Stimulated activated naive B cell treated with anti-CD40 and anti-IgM and Interleukin-4, amounts not matched to agents 10 μg/mL and 1 μg/mL and 100 μg/mL, for 72 hours (primary cell): ENCODE results near the gene TPM4.
"Not testable (repeated sequence)": the region's sequence is repeated elsewhere in the genome, so short reads cannot be mapped to it uniquely, and the experiment has no call there.

ENCODE experiments used
- ATAC-seq, 2 donors: fragments of 150-1000 bp; cut with Tn5 transposase; replicated peaks; 2 replicates each; pipeline ENCODE4 v1.10.0; 2021; ENCODE audit warnings: moderate library complexity in 1 of 2
- DNase-seq: peaks from one replicate; pipeline ENCODE4 v3.0.0; 2021
- H3K27ac Mint-ChIP-seq: one replicate; pipeline ENCODE4 v1.8.0; 2022; ENCODE audit warnings: mild to moderate bottlenecking, mixed read lengths
- H3K27me3 Mint-ChIP-seq, 2 donors: one replicate each; pipeline ENCODE4 v1.8.0; 2022; ENCODE audit warnings: mixed read lengths in 2 of 2
- H3K36me3 Mint-ChIP-seq, 2 donors: one replicate each; pipeline ENCODE4 v1.8.0; 2022; ENCODE audit warnings: mixed read lengths in 2 of 2, mild to moderate bottlenecking in 1 of 2
- H3K4me1 Mint-ChIP-seq, 2 donors: one replicate each; pipeline ENCODE4 v1.8.0; 2022; ENCODE audit warnings: mixed read lengths in 2 of 2, mild to moderate bottlenecking in 1 of 2
- H3K4me3 Mint-ChIP-seq, 2 donors: one replicate each; pipeline ENCODE4 v1.8.0; 2022; ENCODE audit warnings: mild to moderate bottlenecking in 2 of 2, mixed read lengths in 2 of 2, moderate library complexity in 1 of 2
- H3K9me3 Mint-ChIP-seq, 2 donors: one replicate each; pipeline ENCODE4 v1.8.0; 2022; ENCODE audit warnings: mixed read lengths in 2 of 2, mild to moderate bottlenecking in 1 of 2

TPM4 gene

GRCh38 chr19:16073481-16073880, 2.8 kb upstream of the TPM4 start:
- no peak overlapping the region for H3K4me3 Mint-ChIP-seq
- no peak overlapping the region for H3K27ac Mint-ChIP-seq
- DNase-seq (no peak), ATAC-seq (no peak)
- peaks cover 12 to 13% of the 10 kb centered on the region in 2 donors for H3K36me3 Mint-ChIP-seq
- peaks cover 19 to 38% of the 10 kb centered on the region in 2 donors for H3K4me1 Mint-ChIP-seq
- no peaks in the 10 kb centered on the region for H3K9me3 Mint-ChIP-seq
- H3K27me3 Mint-ChIP-seq, result no peaks in the 10 kb centered on the region

- DNase-seq, result no peak
- ATAC-seq, result no peak
- Mint-ChIP-seq H3K36me3 (peaks cover 17 to 18% of the 10 kb centered on the region in 2 donors), H3K4me1 (peaks cover 20 to 43% of the 10 kb centered on the region in 2 donors), H3K4me3 (no peak overlapping the region), H3K27ac (peak overlapping the region; percentile 83), H3K27me3 (no peaks in the 10 kb centered on the region), H3K9me3 (no peaks in the 10 kb centered on the region)
These were observed 2.3 kb upstream of the TPM4 start for GRCh38 chr19:16073988-16074387.

- H3K4me1 Mint-ChIP-seq, result peaks cover 25 to 50% of the 10 kb centered on the region in 2 donors
- no peak for ATAC-seq
- H3K36me3 Mint-ChIP-seq, result peaks cover 22 to 25% of the 10 kb centered on the region in 2 donors
- H3K27ac Mint-ChIP-seq, result peak overlapping the region; percentile 99
- H3K9me3 Mint-ChIP-seq, result no peaks in the 10 kb centered on the region
- DNase-seq, result no peak
- no peaks in the 10 kb centered on the region for H3K27me3 Mint-ChIP-seq
- peak overlapping the region; percentile 91 to 97 for H3K4me3 Mint-ChIP-seq
These were observed 1.6 kb upstream of the TPM4 start for GRCh38 chr19:16074488-16075365.

DNA sequence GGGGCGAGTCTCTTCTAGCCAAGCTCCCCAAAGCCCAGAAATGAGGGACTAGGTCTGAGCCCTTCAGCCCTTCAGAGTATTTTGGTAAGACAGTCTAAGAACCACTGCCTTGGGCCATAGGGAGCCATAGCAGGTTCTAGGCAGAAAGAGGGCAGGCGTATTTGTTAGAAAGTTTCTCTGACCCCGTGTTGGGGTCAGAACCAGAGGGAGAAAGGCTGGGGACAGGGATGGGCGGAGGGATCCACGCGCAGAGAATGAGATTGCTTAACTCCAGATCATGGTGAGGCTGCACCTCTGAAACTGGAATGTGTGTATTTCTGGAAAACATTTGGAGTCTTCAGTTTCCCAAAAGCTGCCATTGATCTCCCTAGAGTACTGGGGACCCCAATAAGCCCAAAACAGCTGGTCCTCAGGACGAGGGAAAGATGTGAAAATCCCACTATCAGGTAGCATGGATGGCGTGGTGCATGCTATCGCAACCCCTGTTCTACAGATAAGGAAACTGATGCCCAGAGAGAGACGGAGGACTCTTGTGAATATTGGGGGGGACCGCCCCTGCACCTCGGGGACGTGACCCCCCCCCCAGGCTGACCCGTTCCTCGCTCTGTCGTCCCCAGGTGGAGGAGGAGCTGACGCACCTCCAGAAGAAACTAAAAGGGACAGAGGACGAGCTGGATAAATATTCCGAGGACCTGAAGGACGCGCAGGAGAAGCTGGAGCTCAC, 703 bp upstream of the TPM4 start:
- Mint-ChIP-seq H3K27ac (peak overlapping the region; percentile 99), H3K27me3 (no peaks in the 10 kb centered on the region), H3K4me1 (peaks cover 28 to 59% of the 10 kb centered on the region in 2 donors), H3K9me3 (no peaks in the 10 kb centered on the region), H3K4me3 (peak overlapping the region; percentile 91 to 97), H3K36me3 (peaks cover 27 to 31% of the 10 kb centered on the region in 2 donors)
- peak in 1 of 2 donors; percentile 2 for ATAC-seq
- DNase-seq, result no peak

DNA sequence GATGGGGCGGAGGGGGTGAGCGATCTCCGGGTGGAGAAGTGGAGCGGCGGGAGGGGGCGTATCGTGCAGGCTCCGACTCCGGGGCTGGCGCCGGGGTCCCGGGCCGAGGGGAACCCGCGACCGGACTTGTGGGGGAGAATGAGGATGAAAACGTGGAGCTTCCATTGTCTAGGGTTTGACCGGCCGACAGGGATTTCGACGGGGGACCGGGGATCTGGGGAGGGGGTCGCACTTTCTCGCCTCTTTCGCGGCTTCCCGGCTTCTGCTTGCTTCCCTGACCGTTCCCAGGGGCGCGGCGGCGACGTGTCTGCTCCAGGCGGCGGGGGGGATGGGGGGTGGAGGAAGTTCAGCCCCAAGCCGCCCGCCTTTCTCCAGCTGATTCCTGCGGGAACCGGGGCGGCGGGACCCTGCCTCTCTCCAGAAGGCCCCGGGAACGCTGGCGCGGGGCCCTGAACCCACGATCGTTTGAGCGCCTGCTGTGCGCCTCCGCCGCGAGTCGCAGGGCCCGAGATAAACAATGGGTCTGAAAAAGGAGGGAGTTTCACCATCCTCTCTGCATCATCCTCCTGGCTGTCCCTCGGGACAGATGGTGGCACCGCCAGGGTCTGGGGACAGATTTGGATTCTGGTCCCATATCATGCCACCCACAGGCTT, 790 bp downstream of the TPM4 start:
- ATAC-seq, result peak in 1 of 2 donors; percentile 5
- peaks cover 34 to 74% of the 10 kb centered on the region in 2 donors for H3K4me1 Mint-ChIP-seq
- peak overlapping the region; percentile 99 for H3K27ac Mint-ChIP-seq
- peaks cover 40 to 44% of the 10 kb centered on the region in 2 donors for H3K36me3 Mint-ChIP-seq
- no peaks in the 10 kb centered on the region for H3K27me3 Mint-ChIP-seq
- peak overlapping the region; percentile 91 to 97 for H3K4me3 Mint-ChIP-seq
- DNase-seq, result peak; percentile 27
- no peaks in the 10 kb centered on the region for H3K9me3 Mint-ChIP-seq

DNA sequence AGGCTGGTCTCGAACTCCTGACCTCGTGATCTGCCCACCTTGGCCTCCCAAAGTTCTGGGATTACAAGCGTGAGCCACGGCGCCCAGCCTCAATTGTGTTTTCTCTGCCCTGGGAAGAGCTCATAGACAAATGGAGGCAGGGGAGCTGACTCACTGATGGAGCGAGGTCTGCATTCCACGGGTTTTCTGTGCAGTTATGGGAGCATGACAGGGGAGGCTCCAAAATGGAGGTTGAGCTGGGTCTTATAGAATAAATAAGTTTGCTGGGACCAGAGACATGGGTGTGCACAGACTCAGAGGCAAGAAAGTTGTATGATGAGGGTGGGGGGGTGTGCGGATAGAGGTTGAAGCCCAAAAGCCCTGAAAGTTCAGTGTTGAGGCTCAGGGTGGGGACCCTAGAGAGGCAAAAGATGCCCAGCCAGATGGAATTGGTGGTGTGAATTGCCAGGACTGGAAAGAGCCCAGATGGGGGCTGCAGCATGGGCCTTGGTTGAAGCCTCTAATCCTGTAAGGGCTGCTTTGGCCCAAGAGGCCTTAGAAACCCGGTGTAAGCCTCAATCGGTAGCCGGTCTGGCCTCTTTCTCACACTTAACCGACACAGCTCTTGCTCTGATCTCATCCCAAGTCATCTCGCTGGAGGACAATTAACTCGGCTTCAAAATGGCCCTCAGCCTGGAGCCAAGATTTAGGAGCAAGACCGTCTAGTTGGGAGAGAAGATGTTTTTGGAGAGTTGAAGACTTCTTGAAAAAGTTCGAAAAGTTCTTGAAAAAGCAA, 1.9 kb downstream of the TPM4 start:
- Mint-ChIP-seq H3K9me3 (no peaks in the 10 kb centered on the region), H3K36me3 (peaks cover 49 to 54% of the 10 kb centered on the region in 2 donors), H3K27ac (peak overlapping the region; percentile 99), H3K27me3 (no peaks in the 10 kb centered on the region), H3K4me3 (peak overlapping the region; percentile 91 to 97), H3K4me1 (peaks cover 36 to 85% of the 10 kb centered on the region in 2 donors)
- ATAC-seq (peak in 1 of 2 donors; percentile 4), DNase-seq (peak; percentile 15)

- Mint-ChIP-seq H3K36me3 (peaks cover 51 to 59% of the 10 kb centered on the region in 2 donors), H3K27me3 (no peaks in the 10 kb centered on the region), H3K9me3 (no peaks in the 10 kb centered on the region), H3K4me3 (peak overlapping the region; percentile 91 to 97), H3K4me1 (peaks cover 35 to 87% of the 10 kb centered on the region in 2 donors), H3K27ac (peak overlapping the region; percentile 99)
- DNase-seq, result peak; percentile 67
- ATAC-seq, result peak; percentile 66 to 68
These were observed 2.7 kb downstream of the TPM4 start for GRCh38 chr19:16078759-16079707.

DNA sequence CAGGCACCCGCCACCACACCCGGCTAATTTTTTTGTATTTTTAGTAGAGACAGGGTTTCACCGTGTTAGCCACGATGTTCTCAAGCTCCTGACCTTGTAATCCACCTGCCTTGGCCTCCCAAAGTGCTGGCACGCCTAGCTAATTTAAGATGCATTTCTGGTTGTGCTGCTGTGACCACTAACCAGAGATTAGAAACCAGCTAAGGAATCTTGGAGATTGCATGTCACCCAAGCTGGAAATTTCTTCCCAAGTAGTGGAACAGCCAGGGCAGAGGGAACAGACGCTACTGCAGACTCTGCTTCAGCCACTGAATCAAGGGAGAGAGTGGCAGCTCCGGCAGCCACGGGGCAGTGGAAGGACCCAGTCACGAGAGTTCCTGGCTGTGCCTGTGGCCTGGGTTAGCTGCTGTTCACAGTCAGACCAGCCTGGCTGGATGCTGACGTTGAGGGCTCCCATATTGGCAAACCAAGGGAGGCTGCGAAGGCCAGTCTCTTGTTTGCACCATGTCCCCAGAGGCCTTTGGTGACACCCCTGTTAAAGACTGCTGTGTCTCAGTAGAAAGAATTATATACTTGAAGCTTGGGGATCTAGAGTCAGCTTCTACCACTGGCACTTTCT, 7.9 kb downstream of the TPM4 start:
- Mint-ChIP-seq H3K4me3 (peak overlapping the region in 1 of 2 donors; percentile 39), H3K27me3 (no peaks in the 10 kb centered on the region), H3K36me3 (peaks cover 68 to 81% of the 10 kb centered on the region in 2 donors), H3K4me1 (peaks cover 37 to 77% of the 10 kb centered on the region in 2 donors), H3K9me3 (no peaks in the 10 kb centered on the region), H3K27ac (peak overlapping the region; percentile 85)
- DNase-seq, result no peak
- ATAC-seq, result no peak

- Mint-ChIP-seq H3K4me3 (peak overlapping the region; percentile 78), H3K36me3 (peaks cover 69 to 80% of the 10 kb centered on the region in 2 donors)
- no peak for ATAC-seq
These were observed 8.8 kb downstream of the TPM4 start for GRCh38 chr19:16085115-16085514.

GRCh38 chr19:16087404-16087803, 11.1 kb downstream of the TPM4 start:
- not testable (repeated sequence) for H3K27me3 Mint-ChIP-seq, ATAC-seq, H3K9me3 Mint-ChIP-seq, DNase-seq, H3K4me3 Mint-ChIP-seq
- peaks cover 25 to 50% of the 10 kb centered on the region in 2 donors for H3K4me1 Mint-ChIP-seq
- peaks cover 63 to 75% of the 10 kb centered on the region in 2 donors for H3K36me3 Mint-ChIP-seq
- H3K27ac Mint-ChIP-seq, result peak overlapping the region; percentile 42

More at GRCh38 chr19:16085115-16085514, 8.8 kb downstream of the TPM4 start:
- no peaks in the 10 kb centered on the region for H3K9me3 Mint-ChIP-seq
- H3K27ac Mint-ChIP-seq, result peak overlapping the region; percentile 93
- DNase-seq, result no peak
- peaks cover 31 to 68% of the 10 kb centered on the region in 2 donors for H3K4me1 Mint-ChIP-seq
- no peaks in the 10 kb centered on the region for H3K27me3 Mint-ChIP-seq

GRCh38 chr19:16087940-16088339, 11.6 kb downstream of the TPM4 start:
- H3K36me3 Mint-ChIP-seq, result peaks cover 63 to 75% of the 10 kb centered on the region in 2 donors
- no peaks in the 10 kb centered on the region for H3K9me3 Mint-ChIP-seq
- DNase-seq, result no peak
- H3K4me3 Mint-ChIP-seq, result no peak overlapping the region
- no peak overlapping the region for H3K27ac Mint-ChIP-seq
- H3K27me3 Mint-ChIP-seq, result no peaks in the 10 kb centered on the region
- peaks cover 26 to 50% of the 10 kb centered on the region in 2 donors for H3K4me1 Mint-ChIP-seq
- ATAC-seq, result no peak

DNA sequence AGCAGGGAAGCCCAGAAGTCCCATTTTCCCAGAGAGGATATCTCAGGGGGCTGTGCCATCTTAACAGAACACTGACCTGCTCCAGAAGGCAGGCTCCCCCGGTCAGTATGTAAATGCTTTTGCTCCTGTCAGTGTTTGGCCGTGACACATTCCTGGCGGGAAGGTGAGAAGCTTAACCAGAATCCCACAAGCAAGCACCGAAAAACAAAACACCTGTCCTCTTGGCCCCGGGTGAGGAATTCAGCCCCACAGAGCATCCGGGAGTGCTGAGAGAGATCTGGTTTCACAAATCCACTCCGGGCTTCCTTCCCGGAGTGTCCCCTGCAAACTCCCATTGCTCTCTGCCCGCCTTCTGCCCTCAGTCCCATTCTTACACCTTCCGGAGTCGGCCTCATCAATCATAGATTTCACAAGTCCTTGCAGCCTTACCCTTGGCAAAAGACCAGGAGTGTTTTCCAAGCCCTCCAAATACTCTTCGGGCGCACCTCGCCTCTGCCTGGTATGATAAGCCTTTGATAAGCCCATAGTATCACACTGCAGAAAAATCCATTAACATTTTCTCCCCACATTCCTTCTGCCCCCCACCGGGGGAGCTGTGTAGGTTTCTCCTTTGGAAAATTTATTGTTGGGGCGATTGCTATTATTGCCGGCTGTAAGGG, 12.2 kb downstream of the TPM4 start:
- DNase-seq (no peak), ATAC-seq (no peak)
- Mint-ChIP-seq H3K27ac (peak overlapping the region; percentile 47), H3K4me1 (peaks cover 27 to 50% of the 10 kb centered on the region in 2 donors), H3K9me3 (no peaks in the 10 kb centered on the region), H3K4me3 (no peak overlapping the region), H3K36me3 (peaks cover 65 to 75% of the 10 kb centered on the region in 2 donors), H3K27me3 (no peaks in the 10 kb centered on the region)
